NCI-H774 (cell line): ENCODE results near the gene MPDU1.
A peak's percentile ranks its signal among the peaks of the same experiment; 100 is the strongest.

Experiments
- DNase-seq: peaks from one replicate; lab custom pipeline; 2025; lab: John Stamatoyannopoulos, UW

Gene MPDU1

GRCh38 chr17:7560172-7561027 lies 23.3 kb upstream of the MPDU1 start:
- DNase-seq = no peak

GRCh38 chr17:7561028-7561575 lies 22.6 kb upstream of the MPDU1 start:
- peak; percentile 34 for DNase-seq

- DNase-seq = peak; percentile 79
Measured at GRCh38 chr17:7561589-7562207, 22.0 kb upstream of the MPDU1 start, which contains the start of gene SENP3. Gene SENP3, plus strand, starts transcription at chr17:7561919. Its CDS starts 1,158 bp downstream, at chr17:7563077.

- no peak for DNase-seq
Measured at GRCh38 chr17:7562208-7562605, 21.4 kb upstream of the MPDU1 start.

GRCh38 chr17:7563115-7563869 lies 20.4 kb upstream of the MPDU1 start:
- DNase-seq = no peak

- no peak for DNase-seq
Measured at GRCh38 chr17:7569571-7569970, 14.1 kb upstream of the MPDU1 start.

GRCh38 chr17:7570351-7570750 lies 13.3 kb upstream of the MPDU1 start:
- no peak for DNase-seq

GRCh38 chr17:7572338-7572587 lies 11.4 kb upstream of the MPDU1 start:
- no peak for DNase-seq

- DNase-seq = peak; percentile 94
Measured at GRCh38 chr17:7572588-7573323, 10.9 kb upstream of the MPDU1 start.

GRCh38 chr17:7573324-7574080 lies 10.2 kb upstream of the MPDU1 start:
- DNase-seq = peak; percentile 67

GRCh38 chr17:7574176-7574953 lies 9.3 kb upstream of the MPDU1 start:
- no peak for DNase-seq

- no peak for DNase-seq
Measured at GRCh38 chr17:7575481-7575883, 8.2 kb upstream of the MPDU1 start.

- no peak for DNase-seq
Measured at GRCh38 chr17:7575959-7576358, 7.7 kb upstream of the MPDU1 start.

GRCh38 chr17:7576432-7576937 lies 7.2 kb upstream of the MPDU1 start:
- DNase-seq = no peak

GRCh38 chr17:7577327-7578199 lies 6.1 kb upstream of the MPDU1 start:
- DNase-seq = no peak

- DNase-seq = no peak
Measured at GRCh38 chr17:7579001-7579833, 4.4 kb upstream of the MPDU1 start, which contains the start of gene CD68. Gene CD68, plus strand, starts transcription at chr17:7579638. Its CDS starts 40 bp downstream, at chr17:7579678.

- DNase-seq = no peak
Measured at GRCh38 chr17:7579834-7580603, 3.6 kb upstream of the MPDU1 start.
